ENCODE results near the gene KLHL3.

The KLHL3 gene

GRCh38 chr5:137604348-137605095 lies 131.4 kb downstream of the KLHL3 start:
- no peak for DNase-seq

- DNase-seq = no peak
Observed at GRCh38 chr5:137603891-137604290, 132.0 kb downstream of the KLHL3 start.

- DNase-seq = no peak
Observed at GRCh38 chr5:137603356-137603755, 132.5 kb downstream of the KLHL3 start.

GRCh38 chr5:137602721-137603273 lies 133.1 kb downstream of the KLHL3 start:
- DNase-seq = no peak

- DNase-seq = no peak
Observed at GRCh38 chr5:137600721-137601360, 135.0 kb downstream of the KLHL3 start.

- no peak for DNase-seq
Observed at GRCh38 chr5:137599457-137599856, 136.4 kb downstream of the KLHL3 start.

- DNase-seq = no peak
Observed at GRCh38 chr5:137598399-137598798, 137.5 kb downstream of the KLHL3 start.

- DNase-seq = no peak
Observed at GRCh38 chr5:137596941-137597340, 138.9 kb downstream of the KLHL3 start.

GRCh38 chr5:137595396-137596079 lies 140.4 kb downstream of the KLHL3 start:
- DNase-seq = no peak

GRCh38 chr5:137594717-137595116 lies 141.2 kb downstream of the KLHL3 start:
- DNase-seq = no peak

GRCh38 chr5:137592317-137592716 lies 143.6 kb downstream of the KLHL3 start:
- DNase-seq = no peak

- no peak for DNase-seq
Observed at GRCh38 chr5:137589185-137589584, 146.7 kb downstream of the KLHL3 start.

- DNase-seq = no peak
Observed at GRCh38 chr5:137587919-137588318, 148.0 kb downstream of the KLHL3 start.

- no peak for DNase-seq
Observed at GRCh38 chr5:137584262-137584661, 151.6 kb downstream of the KLHL3 start.

GRCh38 chr5:137583129-137583528 lies 152.8 kb downstream of the KLHL3 start:
- no peak for DNase-seq

- DNase-seq = peak; percentile 2
Observed at GRCh38 chr5:137582218-137582617, 153.7 kb downstream of the KLHL3 start.

GRCh38 chr5:137581776-137582175 lies 154.1 kb downstream of the KLHL3 start:
- DNase-seq = no peak

GRCh38 chr5:137580030-137580429 lies 155.9 kb downstream of the KLHL3 start:
- DNase-seq = no peak

GRCh38 chr5:137575847-137576246 lies 160.0 kb downstream of the KLHL3 start:
- no peak for DNase-seq

- no peak for DNase-seq
Observed at GRCh38 chr5:137575211-137575610, 160.7 kb downstream of the KLHL3 start.

GRCh38 chr5:137573376-137573775 lies 162.5 kb downstream of the KLHL3 start:
- no peak for DNase-seq

- no peak for DNase-seq
Observed at GRCh38 chr5:137572042-137572695, 163.7 kb downstream of the KLHL3 start.

- DNase-seq = no peak
Observed at GRCh38 chr5:137570070-137570469, 165.8 kb downstream of the KLHL3 start.

All from CD4-positive, alpha-beta T cell treated with Interferon gamma for 1 hour (primary cell).